Activated CD4-positive, alpha-beta T cell treated with anti-CD3 and anti-CD28 coated beads, Interleukin-2, amount 10 ng/mL, durations not matched to agents 24 days and 14 days (primary cell): ENCODE measurements around the gene BAZ1B. TPM values are rescaled to one million over a fixed set of nuclear protein-coding genes. Genes with fewer than 3 reads are reported as not detected.
"Not testable (repeated sequence)": the region's sequence is repeated elsewhere in the genome, so short reads cannot be mapped to it uniquely, and the experiment has no call there.

Experiments used
- DNase-seq: peaks from one replicate; pipeline ENCODE4 v3.0.0; 2022
- H3K27ac Mint-ChIP-seq: one replicate; pipeline ENCODE4 v1.8.0; 2022; ENCODE audit warnings: mild to moderate bottlenecking, mixed read lengths
- H3K27me3 Mint-ChIP-seq: one replicate; pipeline ENCODE4 v1.8.0; 2022; ENCODE audit warnings: mixed read lengths
- H3K36me3 Mint-ChIP-seq: one replicate; pipeline ENCODE4 v1.8.0; 2022; ENCODE audit warnings: low read depth, mild to moderate bottlenecking, mixed read lengths
- H3K4me1 Mint-ChIP-seq: one replicate; pipeline ENCODE4 v1.8.0; 2021; ENCODE audit warnings: mixed read lengths
- H3K4me3 Mint-ChIP-seq: one replicate; pipeline ENCODE4 v1.8.0; 2022; ENCODE audit warnings: mild to moderate bottlenecking, moderate library complexity, mixed read lengths
- H3K9me3 Mint-ChIP-seq: one replicate; pipeline ENCODE4 v1.8.0; 2021; ENCODE audit warnings: mixed read lengths
- intact Hi-C: fragments of 100-400 bp; cut with micrococcal nuclease; formaldehyde crosslinking; loops from one replicate; pipeline ENCODE4 v1.15.1; 2023
- total RNA-seq: library from RNA; stranded (reverse); gene quantifications from 2 replicates; pipeline ENCODE4 v1.2.3, GENCODE V29; 2022

The BAZ1B gene
- total RNA-seq, 1 donor from 2014 or later = 112 TPM

- intact Hi-C loops, H3K4me1 Mint-ChIP-seq, H3K4me3 Mint-ChIP-seq, H3K27ac Mint-ChIP-seq, H3K9me3 Mint-ChIP-seq, H3K27me3 Mint-ChIP-seq, H3K36me3 Mint-ChIP-seq: not testable (repeated sequence)
- peak; percentile 82 for DNase-seq
These were observed 122.7 kb downstream of the BAZ1B start for GRCh38 chr7:73399185-73400050.

GRCh38 chr7:73397521-73398281, 124.4 kb downstream of the BAZ1B start:
- no peak for DNase-seq
- Mint-ChIP-seq H3K4me3 (no peak overlapping the region), H3K4me1 (no peaks in the 10 kb centered on the region), H3K9me3 (no peaks in the 10 kb centered on the region), H3K27ac (no peak overlapping the region), H3K27me3 (peaks cover 3% of the 10 kb centered on the region), H3K36me3 (no peaks in the 10 kb centered on the region)
- intact Hi-C loops = no loop called here

GRCh38 chr7:73395538-73396503, 126.3 kb downstream of the BAZ1B start:
- peaks cover 3% of the 10 kb centered on the region for H3K27me3 Mint-ChIP-seq
- H3K36me3 Mint-ChIP-seq = no peaks in the 10 kb centered on the region
- H3K4me3 Mint-ChIP-seq = no peak overlapping the region
- DNase-seq = no peak
- intact Hi-C loops = no loop called here
- H3K27ac Mint-ChIP-seq = no peak overlapping the region
- peaks cover 4% of the 10 kb centered on the region for H3K9me3 Mint-ChIP-seq
- H3K4me1 Mint-ChIP-seq = no peaks in the 10 kb centered on the region

- Mint-ChIP-seq H3K4me3 (no peak overlapping the region), H3K27me3 (peaks cover 3% of the 10 kb centered on the region), H3K9me3 (peaks cover 4% of the 10 kb centered on the region), H3K36me3 (no peaks in the 10 kb centered on the region), H3K27ac (no peak overlapping the region), H3K4me1 (no peaks in the 10 kb centered on the region)
- no peak for DNase-seq
- intact Hi-C loops = no loop called here
These were observed 127.7 kb downstream of the BAZ1B start for GRCh38 chr7:73394422-73394821.

- Mint-ChIP-seq H3K4me1 (no peaks in the 10 kb centered on the region), H3K27me3 (no peaks in the 10 kb centered on the region), H3K9me3 (peaks cover 9% of the 10 kb centered on the region), H3K27ac (no peak overlapping the region), H3K4me3 (no peak overlapping the region), H3K36me3 (no peaks in the 10 kb centered on the region)
- no peak for DNase-seq
- intact Hi-C loops = no loop called here
These were observed 130.7 kb downstream of the BAZ1B start for GRCh38 chr7:73391396-73391795.

Other genes starting within 250 kb of the BAZ1B start
- gene NSUN5, start 213.5 kb downstream of the BAZ1B start, total RNA-seq = 72.5 and 76.1 TPM in 2 replicates
- not detected in 2 replicates for gene TRIM50, start 194.2 kb downstream of the BAZ1B start, total RNA-seq
- gene FKBP6, start 194.1 kb downstream of the BAZ1B start, total RNA-seq = not detected in 2 replicates
- gene FZD9, start 88.5 kb downstream of the BAZ1B start, total RNA-seq = 0.50 and 0.75 TPM in 2 replicates
- gene BCL7B, start 35.4 kb upstream of the BAZ1B start, total RNA-seq = 73.8 and 75.9 TPM in 2 replicates
- gene TBL2, start 56.3 kb upstream of the BAZ1B start, total RNA-seq = 41.4 and 49.1 TPM in 2 replicates
- gene MLXIPL, start 102.2 kb upstream of the BAZ1B start, total RNA-seq = not detected in 2 replicates
- gene VPS37D, start 145.5 kb upstream of the BAZ1B start, total RNA-seq = 0.40 and 0.47 TPM in 2 replicates
- gene DNAJC30, start 161.2 kb upstream of the BAZ1B start, total RNA-seq = 9.4 and 10.9 TPM in 2 replicates
- gene BUD23, start 161.3 kb upstream of the BAZ1B start, total RNA-seq = 133 TPM in 2 replicates
- gene STX1A, start 197.4 kb upstream of the BAZ1B start, total RNA-seq = 19.0 and 19.4 TPM in 2 replicates
- 20.8 and 23.0 TPM in 2 replicates for gene ABHD11, start 216.5 kb upstream of the BAZ1B start, total RNA-seq
- gene CLDN3, start 248.0 kb upstream of the BAZ1B start, total RNA-seq = not detected in 2 replicates